GM10248 (cell line): Measurements from ENCODE around the gene PKN3.

Source experiments
- CTCF ChIA-PET: fragments of 300-600 bp; sonication (Branson Sonifier 250); formaldehyde crosslinking; extraction: SDS; loops from one replicate; lab custom pipeline; 2021; ENCODE audit warnings: antibody characterized with exemption; lab: Yijun Ruan, JAX
- POLR2A ChIA-PET: fragments of 350-650 bp; sonication (Branson Sonifier 250); formaldehyde crosslinking; extraction: SDS; loops from one replicate; lab custom pipeline; 2020; ENCODE audit warnings: antibody characterized with exemption; lab: Yijun Ruan, JAX
- DNase-seq: peaks from one replicate; pipeline ENCODE4 v3.0.0; 2012; ENCODE audit errors: extremely low spot score
- TF ChIP-seq, protein P1 (sequence below): IDR thresholded peaks from 2 replicates; pipeline ENCODE4 v1.5.1; 2012; ENCODE audit warnings: mild to moderate bottlenecking, low read depth; ENCODE audit errors: extremely low read depth, missing control alignments, control extremely low read depth

The PKN3 gene

DNA sequence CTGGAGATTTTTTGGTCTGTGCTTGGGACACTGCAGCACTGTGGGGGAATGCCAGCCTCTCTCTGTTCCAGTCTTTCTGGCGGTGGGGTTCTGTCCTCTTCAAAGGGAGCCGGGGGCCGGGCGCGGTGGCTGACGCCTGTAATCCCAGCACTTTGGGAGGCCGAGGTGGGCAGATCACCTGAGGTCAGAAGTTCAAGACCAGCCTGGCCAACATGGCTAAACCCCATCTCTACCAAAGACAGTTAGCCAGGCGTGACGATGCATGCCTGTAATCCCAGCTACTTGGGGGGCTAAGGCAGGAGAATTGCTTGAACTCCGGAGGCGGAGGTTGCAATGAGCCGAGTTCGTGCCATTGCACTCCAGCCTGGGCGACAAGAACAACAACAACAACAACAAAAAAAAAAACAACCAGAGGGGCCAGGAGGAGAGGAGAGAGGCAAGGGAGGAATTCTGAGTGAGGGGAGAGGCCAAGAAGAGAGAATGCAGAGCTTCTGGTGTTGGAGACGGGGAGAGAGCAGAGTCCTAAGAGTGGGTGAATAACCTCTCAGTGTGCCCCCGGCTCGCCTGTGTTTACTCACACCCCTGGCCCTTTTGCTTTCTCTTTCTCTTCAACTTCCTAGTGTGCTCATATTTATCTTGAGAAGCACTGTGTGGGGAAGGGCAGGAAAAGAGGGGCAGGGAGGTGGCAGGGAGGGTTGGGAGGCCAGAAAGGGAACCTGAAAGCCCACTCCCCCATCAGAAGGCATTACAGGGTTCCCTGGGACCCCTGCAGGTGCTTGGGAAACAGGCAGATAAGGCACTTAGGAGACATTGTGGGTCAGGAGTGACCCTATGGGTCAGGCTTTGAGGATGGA lies 16.4 kb upstream of the PKN3 start:
- CTCF ChIA-PET: interaction anchor here (1.2 to 2.1 kb wide), 4 partner anchors 10 to 247 kb away, joined by 3 to 9 read pairs (median 5); partner anchors contain the start of gene PKN3
- peak; percentile 65 for DNase-seq
- POLR2A ChIA-PET: interaction anchor here (0.6 to 2.5 kb wide), 4 partner anchors 15 to 160 kb away, joined by 3 to 12 read pairs (median 4); partner anchors contain the start of gene SPTAN1
- TF ChIP-seq, protein P1, sequence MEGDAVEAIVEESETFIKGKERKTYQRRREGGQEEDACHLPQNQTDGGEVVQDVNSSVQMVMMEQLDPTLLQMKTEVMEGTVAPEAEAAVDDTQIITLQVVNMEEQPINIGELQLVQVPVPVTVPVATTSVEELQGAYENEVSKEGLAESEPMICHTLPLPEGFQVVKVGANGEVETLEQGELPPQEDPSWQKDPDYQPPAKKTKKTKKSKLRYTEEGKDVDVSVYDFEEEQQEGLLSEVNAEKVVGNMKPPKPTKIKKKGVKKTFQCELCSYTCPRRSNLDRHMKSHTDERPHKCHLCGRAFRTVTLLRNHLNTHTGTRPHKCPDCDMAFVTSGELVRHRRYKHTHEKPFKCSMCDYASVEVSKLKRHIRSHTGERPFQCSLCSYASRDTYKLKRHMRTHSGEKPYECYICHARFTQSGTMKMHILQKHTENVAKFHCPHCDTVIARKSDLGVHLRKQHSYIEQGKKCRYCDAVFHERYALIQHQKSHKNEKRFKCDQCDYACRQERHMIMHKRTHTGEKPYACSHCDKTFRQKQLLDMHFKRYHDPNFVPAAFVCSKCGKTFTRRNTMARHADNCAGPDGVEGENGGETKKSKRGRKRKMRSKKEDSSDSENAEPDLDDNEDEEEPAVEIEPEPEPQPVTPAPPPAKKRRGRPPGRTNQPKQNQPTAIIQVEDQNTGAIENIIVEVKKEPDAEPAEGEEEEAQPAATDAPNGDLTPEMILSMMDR: no peak

DNA sequence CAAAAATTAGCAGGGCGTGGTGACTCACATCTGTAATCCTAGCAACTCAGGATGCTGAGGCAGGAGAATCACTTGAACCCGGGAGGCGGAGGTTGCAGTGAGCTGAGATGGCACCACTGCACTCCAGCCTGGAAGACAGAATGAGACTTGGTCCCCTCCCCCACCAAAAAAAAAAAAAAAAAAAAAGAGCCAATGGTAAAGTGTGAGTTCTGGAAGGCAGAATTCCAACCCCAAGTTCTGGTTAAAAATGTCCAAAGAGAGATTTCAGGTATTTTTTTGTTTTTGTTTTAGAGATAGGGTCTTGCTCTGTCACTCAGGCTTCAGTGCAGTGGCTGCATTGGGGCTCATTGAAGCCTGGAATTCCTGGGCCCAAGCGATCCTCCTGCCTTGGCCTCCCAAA lies 14.8 kb upstream of the PKN3 start:
- ChIA-PET CTCF (interaction anchor here (1.2 to 2.1 kb wide), 2 partner anchors 15 to 17 kb away, joined by 4 to 6 read pairs; partner anchors contain the start of gene PKN3), POLR2A (no interaction called here)
- DNase-seq: no peak
- TF ChIP-seq, protein P1: no peak

DNA sequence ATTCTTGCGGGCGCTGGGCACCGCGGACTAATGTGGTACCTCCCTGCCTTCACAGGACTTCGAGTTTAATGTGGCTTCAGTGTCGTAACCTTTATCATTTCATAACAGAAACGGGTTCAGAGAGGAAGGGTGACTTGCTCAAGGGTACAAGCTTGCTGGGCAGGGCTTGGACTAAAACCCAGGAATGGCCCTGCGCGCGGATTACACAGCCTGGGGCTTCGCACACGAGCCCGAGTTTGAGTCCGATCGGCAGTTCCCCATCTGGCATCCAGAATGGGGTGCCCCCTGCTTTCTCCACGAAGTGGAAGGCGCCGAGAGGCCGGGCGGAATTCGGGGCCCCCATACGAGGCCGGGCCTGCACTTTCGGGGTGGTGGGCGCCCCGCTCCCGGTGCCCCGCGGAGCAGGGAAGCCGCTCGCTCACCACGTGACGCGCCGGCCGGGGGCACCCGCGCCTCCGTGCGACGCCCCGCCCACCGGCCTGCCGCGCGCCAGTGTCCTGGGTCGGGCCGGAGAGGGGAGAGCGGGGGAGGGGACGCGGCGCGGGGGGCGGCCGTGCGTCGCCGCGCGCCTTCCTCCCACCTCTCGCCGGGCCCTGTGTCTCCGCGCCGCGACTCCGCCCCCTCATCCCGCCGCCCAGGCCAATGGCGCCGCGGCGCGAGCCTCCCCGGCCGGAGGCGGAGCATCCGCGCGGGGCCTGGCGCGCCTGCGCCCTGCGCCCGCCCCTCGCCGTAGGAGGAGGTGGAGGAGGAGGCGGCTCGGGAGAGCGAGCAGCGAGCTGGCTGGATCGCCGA lies 13.6 kb upstream of the PKN3 start, which contains the start of gene SET:
Gene SET, plus strand, starts transcription at position 722 of the 792 bp plus-strand sequence. CDS start 361 bp downstream, outside the sequence.
- CTCF ChIA-PET: interaction anchor here (0.7 to 2.1 kb wide), 2 partner anchors 13 to 14 kb away, joined by 4 to 6 read pairs; partner anchors contain the start of gene PKN3

DNA sequence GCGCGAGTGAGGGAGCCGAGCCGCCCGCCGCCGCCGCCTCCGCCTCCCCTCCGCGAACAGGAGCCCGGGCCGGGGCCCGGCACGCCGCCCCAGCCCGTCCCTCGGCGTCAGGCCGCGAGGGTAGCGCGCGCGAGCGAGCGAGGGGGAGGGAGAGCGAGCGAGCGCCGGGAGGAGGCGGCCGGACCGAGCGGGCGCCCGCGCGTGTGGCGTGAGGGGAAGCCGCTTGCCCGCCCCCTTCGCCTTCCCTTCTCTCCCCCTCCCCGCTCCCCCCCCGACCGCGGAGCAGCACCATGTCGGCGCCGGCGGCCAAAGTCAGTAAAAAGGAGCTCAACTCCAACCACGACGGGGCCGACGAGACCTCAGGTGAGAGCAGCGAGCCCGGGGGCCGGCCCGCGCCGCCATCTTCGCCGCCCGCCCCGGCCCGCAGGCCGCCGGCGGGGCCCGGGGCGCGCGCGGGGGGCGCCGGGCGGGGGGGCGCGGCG lies 13.0 kb upstream of the PKN3 start:
- ChIA-PET POLR2A (interaction anchor here (0.5 to 0.6 kb wide), 2 partner anchors 130 to 185 kb away, joined by 3 to 9 read pairs; no protein-coding TSS in a partner anchor), CTCF (interaction anchor here (0.7 kb wide), 1 partner anchor 13 kb away, joined by 4 read pairs; the partner anchor contains the start of gene PKN3)
- DNase-seq: no peak
- TF ChIP-seq, protein P1: no peak

More for the DNA sequence above, 13.6 kb upstream of the PKN3 start, which contains the start of gene SET:
- DNase-seq: peak; percentile 99
- TF ChIP-seq, protein P1: no peak
- POLR2A ChIA-PET: interaction anchor here (0.5 kb wide), 1 partner anchor 186 kb away, joined by 3 read pairs; no protein-coding TSS in a partner anchor

DNA sequence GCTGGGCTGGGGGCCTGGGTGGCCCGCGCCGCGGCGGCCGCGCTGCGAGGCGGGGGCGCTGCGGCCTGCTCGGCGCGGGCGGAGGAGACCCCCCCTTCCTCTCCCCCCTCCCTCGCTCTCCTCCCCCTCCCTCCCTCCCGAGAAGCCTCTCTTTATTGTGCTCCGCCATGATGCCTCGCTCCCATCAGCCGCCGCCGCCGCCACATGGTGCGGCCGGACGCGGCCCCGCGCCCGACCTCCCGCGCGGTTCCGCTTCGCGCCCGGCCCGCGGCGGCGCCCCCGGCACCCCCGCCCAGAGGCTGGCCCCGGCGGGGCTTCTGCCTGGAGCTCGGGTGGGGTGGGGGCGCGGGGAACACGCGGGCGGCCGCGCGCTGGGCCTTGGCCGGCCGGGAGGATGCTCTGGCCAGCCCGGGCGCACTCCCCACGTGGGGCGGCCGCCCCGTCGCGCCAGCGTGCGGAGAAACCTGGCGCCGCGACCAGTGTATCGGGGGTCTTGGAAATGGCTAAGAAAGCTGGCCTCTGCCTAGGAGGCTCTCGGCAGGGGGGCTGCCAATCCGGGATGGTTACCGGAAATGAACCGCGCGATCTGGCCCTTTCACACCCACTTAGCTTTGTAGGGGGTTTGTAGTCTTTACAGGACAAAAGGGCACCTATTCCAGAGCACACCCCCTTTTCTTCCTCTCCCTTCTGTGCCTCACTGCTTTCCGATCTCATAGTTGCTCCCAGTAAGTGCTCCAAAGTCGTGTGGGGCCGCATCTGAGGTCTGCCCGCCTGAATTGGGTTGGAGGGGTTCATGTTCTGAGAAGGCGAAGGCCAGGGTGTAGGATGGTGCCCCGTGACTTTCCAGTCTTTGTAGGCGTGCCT lies 12.3 kb upstream of the PKN3 start:
- peak; percentile 77 for DNase-seq
- CTCF ChIA-PET: interaction anchor here (4.4 kb wide), 1 partner anchor 12 kb away, joined by 33 read pairs; the partner anchor contains the start of gene PKN3
- TF ChIP-seq, protein P1: no peak
- POLR2A ChIA-PET: interaction anchor here (0.6 kb wide), 1 partner anchor 129 kb away, joined by 9 read pairs; no protein-coding TSS in a partner anchor
